Stimulated activated naive B cell treated with anti-CD40 and anti-IgM and Interleukin-4, amounts not matched to agents 10 μg/mL and 1 μg/mL and 100 μg/mL, for 72 hours (primary cell): ENCODE measurements around the gene TRA2B.
A peak's percentile ranks its signal among the peaks of the same experiment; 100 is the strongest.

Experiments used
- ATAC-seq, 2 donors: fragments of 150-1000 bp; cut with Tn5 transposase; replicated peaks; 2 replicates each; pipeline ENCODE4 v1.10.0; 2021; ENCODE audit warnings: moderate library complexity in 1 of 2
- DNase-seq: peaks from one replicate; pipeline ENCODE4 v3.0.0; 2021
- H3K27ac Mint-ChIP-seq: one replicate; pipeline ENCODE4 v1.8.0; 2022; ENCODE audit warnings: mild to moderate bottlenecking, mixed read lengths
- H3K27me3 Mint-ChIP-seq, 2 donors: one replicate each; pipeline ENCODE4 v1.8.0; 2022; ENCODE audit warnings: mixed read lengths in 2 of 2
- H3K36me3 Mint-ChIP-seq, 2 donors: one replicate each; pipeline ENCODE4 v1.8.0; 2022; ENCODE audit warnings: mixed read lengths in 2 of 2, mild to moderate bottlenecking in 1 of 2
- H3K4me1 Mint-ChIP-seq, 2 donors: one replicate each; pipeline ENCODE4 v1.8.0; 2022; ENCODE audit warnings: mixed read lengths in 2 of 2, mild to moderate bottlenecking in 1 of 2
- H3K4me3 Mint-ChIP-seq, 2 donors: one replicate each; pipeline ENCODE4 v1.8.0; 2022; ENCODE audit warnings: mild to moderate bottlenecking in 2 of 2, mixed read lengths in 2 of 2, moderate library complexity in 1 of 2
- H3K9me3 Mint-ChIP-seq, 2 donors: one replicate each; pipeline ENCODE4 v1.8.0; 2022; ENCODE audit warnings: mixed read lengths in 2 of 2, mild to moderate bottlenecking in 1 of 2

The TRA2B gene

DNA sequence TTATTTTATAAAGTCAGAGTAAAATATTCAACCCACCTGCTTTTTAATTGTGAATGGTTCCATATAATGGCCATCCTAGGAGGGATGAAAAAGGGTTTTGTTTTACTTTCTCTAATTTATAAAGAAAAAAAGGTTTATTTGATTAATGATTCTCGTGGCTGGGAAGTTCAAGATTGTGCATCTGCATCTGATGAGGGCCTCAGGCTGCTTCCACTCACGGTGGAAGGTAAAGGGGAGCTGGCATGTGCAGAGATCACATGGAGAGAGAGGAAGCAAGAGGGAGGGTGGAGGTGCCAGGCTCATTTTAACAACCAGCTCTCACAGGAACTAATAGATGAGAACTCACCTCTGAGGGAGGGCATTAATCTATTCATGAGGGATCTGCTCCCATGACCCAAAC, 27.7 kb upstream of the TRA2B start:
- Mint-ChIP-seq H3K36me3 (peaks cover 14 to 17% of the 10 kb centered on the region in 2 donors), H3K4me3 (no peak overlapping the region)
- no peak for ATAC-seq

DNA sequence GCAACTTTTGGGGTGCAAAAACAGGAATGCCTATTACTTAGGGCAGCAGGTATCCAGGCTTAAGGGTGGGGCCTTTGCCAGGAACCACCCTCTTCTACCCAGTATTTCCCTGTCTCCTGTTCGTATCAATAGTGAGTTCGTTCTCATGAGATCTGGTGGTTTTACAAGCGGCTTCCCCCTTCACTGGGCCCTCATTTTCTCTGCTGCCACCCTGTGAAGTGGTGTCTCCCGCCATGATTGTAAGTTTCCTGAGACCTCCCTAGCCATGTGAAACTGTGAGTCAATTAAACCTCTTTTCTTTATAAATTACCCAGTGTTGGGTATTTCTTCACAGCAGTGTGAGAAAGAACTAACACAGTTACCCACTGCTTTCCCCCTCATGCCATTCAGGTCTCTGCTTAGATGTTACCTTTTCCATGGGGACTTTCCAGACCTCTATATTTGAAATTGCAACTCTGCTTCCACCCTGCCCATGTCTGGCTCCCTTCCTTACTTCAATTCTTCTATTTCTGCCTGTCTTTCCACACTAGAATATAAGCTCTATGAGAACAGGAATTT, 23.9 kb upstream of the TRA2B start:
- H3K36me3 Mint-ChIP-seq: peaks cover 9 to 11% of the 10 kb centered on the region in 2 donors
- H3K9me3 Mint-ChIP-seq: peaks cover 4% of the 10 kb centered on the region in 2 donors
- no peaks in the 10 kb centered on the region for H3K4me1 Mint-ChIP-seq
- H3K27me3 Mint-ChIP-seq: peaks cover 14% of the 10 kb centered on the region in 2 donors
- DNase-seq (no peak), ATAC-seq (peak in 1 of 2 donors; percentile 68)
- no peak overlapping the region for H3K27ac Mint-ChIP-seq
- no peak overlapping the region for H3K4me3 Mint-ChIP-seq

More for the DNA sequence above, 27.7 kb upstream of the TRA2B start:
- H3K27ac Mint-ChIP-seq: no peak overlapping the region
- H3K4me1 Mint-ChIP-seq: no peaks in the 10 kb centered on the region
- no peaks in the 10 kb centered on the region for H3K27me3 Mint-ChIP-seq
- DNase-seq: no peak
- H3K9me3 Mint-ChIP-seq: peaks cover 4% of the 10 kb centered on the region in 2 donors

DNA sequence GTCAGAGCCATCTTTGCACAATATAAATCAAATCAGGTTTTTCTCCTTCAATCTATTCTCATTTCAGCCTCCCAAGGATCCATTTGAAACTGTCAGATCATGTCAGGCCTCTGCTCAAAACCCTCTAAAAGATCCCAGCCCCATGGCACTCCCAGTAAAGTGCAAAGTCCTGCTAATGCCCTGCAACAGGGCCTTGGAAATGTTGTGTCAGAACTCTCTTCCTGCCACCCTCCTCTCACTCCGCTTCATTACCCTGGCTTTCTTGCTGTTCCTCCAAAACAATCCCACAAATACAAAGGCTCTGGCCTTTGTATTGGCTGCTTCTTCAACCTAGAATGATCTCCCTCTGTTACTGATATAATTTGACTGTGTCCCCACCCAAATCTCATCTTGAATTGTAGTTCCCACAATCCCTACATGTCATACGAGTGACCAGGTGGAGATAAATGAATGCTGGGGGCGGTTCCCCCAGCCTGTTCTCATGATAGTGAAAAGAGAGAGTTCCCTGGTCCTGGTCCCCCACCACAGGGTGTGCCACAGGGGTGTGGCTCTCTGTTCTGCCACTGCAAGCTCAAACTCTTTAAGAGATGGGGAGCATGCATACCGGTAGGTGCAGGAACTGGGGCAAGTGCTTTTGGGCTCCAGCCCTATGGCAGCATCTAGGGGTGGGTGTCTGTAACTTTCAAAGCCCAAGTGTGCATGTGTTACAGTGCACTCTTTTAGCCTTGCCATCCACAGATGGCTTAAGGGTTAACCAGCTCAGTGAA, 22.9 kb upstream of the TRA2B start:
- DNase-seq (no peak), ATAC-seq (peak; percentile 27 to 53)
- Mint-ChIP-seq H3K9me3 (peaks cover 2 to 4% of the 10 kb centered on the region in 2 donors), H3K27ac (no peak overlapping the region), H3K4me3 (no peak overlapping the region), H3K36me3 (peaks cover 4 to 5% of the 10 kb centered on the region in 2 donors), H3K4me1 (no peaks in the 10 kb centered on the region), H3K27me3 (peaks cover 14 to 20% of the 10 kb centered on the region in 2 donors)

DNA sequence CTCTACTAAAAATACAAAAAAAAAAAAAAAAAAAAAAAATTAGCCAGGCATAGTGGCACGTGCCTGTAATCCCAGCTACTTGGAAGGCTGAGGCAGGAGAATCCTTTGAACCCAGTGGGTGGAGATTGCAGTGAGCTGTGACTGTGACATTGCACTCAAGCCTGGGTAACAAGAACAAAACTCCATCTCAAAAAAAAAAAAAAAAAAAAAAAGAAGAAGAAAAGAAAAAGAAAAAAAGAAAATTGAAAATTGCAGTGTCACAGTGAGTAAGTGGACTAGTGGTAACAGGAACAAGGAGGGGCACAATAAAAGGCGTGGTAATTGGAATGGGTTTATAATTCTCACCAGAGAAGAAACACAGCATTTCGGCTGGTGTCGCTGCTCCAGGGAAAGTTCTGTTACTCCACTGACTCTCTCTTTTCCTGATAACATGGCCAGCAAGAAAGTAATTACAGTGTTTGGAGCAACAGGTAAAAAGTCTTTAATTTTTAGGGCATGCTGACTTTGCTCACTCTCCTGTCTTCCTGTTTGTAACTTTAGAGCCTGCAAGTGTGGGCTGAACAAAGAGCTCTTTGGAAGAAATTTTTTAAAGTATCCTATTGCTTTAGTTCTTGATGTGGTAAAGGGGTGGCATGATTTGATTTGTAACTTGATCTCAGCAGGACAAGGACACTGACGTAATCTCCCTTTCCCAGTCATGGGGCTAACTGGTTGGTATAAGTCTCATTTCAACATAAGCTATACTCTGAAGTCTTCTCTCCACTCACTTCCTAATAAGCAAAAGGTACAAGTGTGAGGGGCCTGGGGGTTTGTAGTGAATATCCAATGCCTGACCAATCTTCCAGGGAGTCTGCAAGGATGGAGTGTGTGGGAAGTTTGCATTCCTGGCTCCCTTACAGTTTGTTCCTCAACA, 22.1 kb upstream of the TRA2B start:
- Mint-ChIP-seq H3K27ac (peak overlapping the region; percentile 14), H3K9me3 (no peaks in the 10 kb centered on the region), H3K27me3 (peaks cover 14 to 20% of the 10 kb centered on the region in 2 donors), H3K36me3 (peaks cover 0 to 3% of the 10 kb centered on the region in 2 donors), H3K4me3 (no peak overlapping the region), H3K4me1 (no peaks in the 10 kb centered on the region)
- ATAC-seq (peak; percentile 51 to 69), DNase-seq (no peak)

DNA sequence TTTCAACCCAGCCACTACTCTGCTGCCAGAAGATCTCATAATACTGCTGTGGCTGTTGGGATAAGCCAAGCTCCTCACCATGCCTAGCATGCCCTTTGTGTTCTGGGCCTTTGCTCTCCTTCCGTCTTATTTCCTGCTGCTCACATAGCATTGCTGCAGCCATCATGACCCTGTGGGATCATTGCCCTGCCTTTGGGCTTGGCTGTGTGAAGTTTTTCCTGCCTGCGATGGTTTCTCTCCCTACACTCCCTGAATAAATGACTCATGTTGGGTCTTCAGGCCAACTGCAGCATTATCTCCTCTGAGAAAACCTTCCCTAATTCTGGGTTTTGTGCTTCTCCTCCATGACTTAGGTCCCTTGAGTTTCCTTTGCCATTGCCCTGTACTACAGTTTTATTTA, 20.8 kb upstream of the TRA2B start:
- H3K27ac Mint-ChIP-seq: peak overlapping the region; percentile 53
- no peaks in the 10 kb centered on the region for H3K36me3 Mint-ChIP-seq
- H3K4me3 Mint-ChIP-seq: no peak overlapping the region
- ATAC-seq: no peak
- H3K4me1 Mint-ChIP-seq: no peaks in the 10 kb centered on the region
- peaks cover 14 to 20% of the 10 kb centered on the region in 2 donors for H3K27me3 Mint-ChIP-seq
- no peaks in the 10 kb centered on the region for H3K9me3 Mint-ChIP-seq
- DNase-seq: no peak

DNA sequence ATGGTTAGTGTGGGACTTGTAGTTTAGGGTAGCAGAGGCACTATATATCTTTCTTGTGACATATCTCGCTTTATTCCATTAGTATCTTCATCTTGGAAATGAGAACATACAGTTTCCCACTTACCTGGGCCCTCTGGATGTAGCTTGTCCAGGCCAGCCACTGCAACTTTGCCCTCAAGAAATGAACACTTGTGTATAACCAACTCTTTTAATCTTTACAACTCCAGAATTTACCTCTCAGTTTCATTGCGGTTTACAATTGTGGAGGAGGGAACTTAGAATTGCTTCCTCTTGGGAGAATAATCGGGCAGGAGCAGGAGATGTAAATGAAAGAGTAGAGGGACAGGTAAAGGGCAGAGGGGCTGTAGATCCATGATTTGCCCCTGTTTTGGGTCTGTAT, 18.4 kb upstream of the TRA2B start:
- ATAC-seq (no peak), DNase-seq (no peak)
- H3K9me3 Mint-ChIP-seq: peaks cover 0 to 2% of the 10 kb centered on the region in 2 donors
- no peak overlapping the region for H3K27ac Mint-ChIP-seq
- H3K4me3 Mint-ChIP-seq: no peak overlapping the region
- no peaks in the 10 kb centered on the region for H3K36me3 Mint-ChIP-seq
- no peaks in the 10 kb centered on the region for H3K4me1 Mint-ChIP-seq
- H3K27me3 Mint-ChIP-seq: peaks cover 28 to 35% of the 10 kb centered on the region in 2 donors

DNA sequence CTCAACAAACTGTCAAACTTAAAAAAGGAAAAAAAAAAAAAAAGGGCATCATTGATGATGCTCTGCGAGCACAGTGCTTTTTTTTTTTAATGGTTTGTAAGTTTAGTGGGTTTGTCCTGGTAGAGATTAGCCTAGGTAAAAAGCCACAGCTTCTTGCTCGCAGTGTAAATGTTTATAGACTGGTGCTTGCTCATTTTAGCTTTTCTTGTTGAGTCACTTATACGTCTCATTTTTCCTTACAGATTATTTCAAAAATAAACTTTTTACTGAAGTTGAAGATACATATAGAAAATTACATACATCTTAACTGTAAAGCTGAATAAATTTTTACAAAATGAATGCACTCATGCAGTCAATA, 16.5 kb upstream of the TRA2B start:
- no peak for ATAC-seq
- H3K27ac Mint-ChIP-seq: no peak overlapping the region
- H3K4me1 Mint-ChIP-seq: no peaks in the 10 kb centered on the region
- peaks cover 0 to 2% of the 10 kb centered on the region in 2 donors for H3K9me3 Mint-ChIP-seq
- DNase-seq: no peak
- no peak overlapping the region for H3K4me3 Mint-ChIP-seq
- H3K27me3 Mint-ChIP-seq: peaks cover 35 to 39% of the 10 kb centered on the region in 2 donors
- no peaks in the 10 kb centered on the region for H3K36me3 Mint-ChIP-seq

DNA sequence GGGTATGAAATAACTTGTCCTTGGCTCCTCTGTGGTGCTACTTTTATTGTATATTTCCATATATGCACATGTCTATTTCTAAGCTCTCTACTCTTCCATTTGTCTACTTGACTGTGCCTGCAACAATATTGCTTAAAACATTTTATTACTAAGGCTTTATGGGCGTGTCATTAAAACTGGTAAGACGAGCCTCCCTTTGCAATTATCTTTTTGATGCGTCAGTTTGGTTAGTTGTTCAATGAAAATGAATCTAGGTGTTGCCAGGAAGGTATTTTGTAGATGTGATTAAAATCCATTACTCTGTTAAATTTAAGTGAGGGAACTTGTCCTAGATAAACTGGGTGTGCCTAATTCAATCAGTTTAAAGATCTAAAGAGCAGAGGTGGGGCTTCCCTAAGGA, 12.9 kb upstream of the TRA2B start:
- Mint-ChIP-seq H3K27ac (no peak overlapping the region), H3K27me3 (peaks cover 21 to 33% of the 10 kb centered on the region in 2 donors), H3K36me3 (no peaks in the 10 kb centered on the region)

DNA sequence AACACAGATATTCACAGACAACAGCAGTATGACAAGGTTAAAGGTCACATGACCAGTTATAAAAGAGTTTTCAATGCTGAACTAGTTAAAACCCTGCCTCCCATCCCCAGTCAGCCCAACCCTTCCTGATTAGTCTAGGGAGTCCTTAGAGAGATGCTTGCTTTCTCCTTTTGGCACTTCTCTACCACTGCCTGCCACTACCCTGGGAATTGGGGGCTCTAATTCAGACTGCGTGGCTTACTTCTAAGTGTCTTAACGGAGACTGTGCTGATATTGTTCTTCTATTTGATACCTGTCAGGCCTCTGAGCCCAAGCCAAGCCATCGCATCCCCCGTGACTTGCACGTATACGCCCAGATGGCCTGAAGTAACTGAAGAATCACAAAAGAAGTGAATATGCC, 11.7 kb upstream of the TRA2B start:
- ATAC-seq (no peak), DNase-seq (no peak)
- Mint-ChIP-seq H3K36me3 (no peaks in the 10 kb centered on the region), H3K4me1 (no peaks in the 10 kb centered on the region), H3K27ac (no peak overlapping the region), H3K27me3 (peaks cover 21 to 33% of the 10 kb centered on the region in 2 donors), H3K9me3 (peaks cover 0 to 2% of the 10 kb centered on the region in 2 donors), H3K4me3 (no peak overlapping the region)

More for the DNA sequence above, 12.9 kb upstream of the TRA2B start:
- no peaks in the 10 kb centered on the region for H3K4me1 Mint-ChIP-seq
- ATAC-seq (no peak), DNase-seq (no peak)
- no peak overlapping the region for H3K4me3 Mint-ChIP-seq
- peaks cover 0 to 2% of the 10 kb centered on the region in 2 donors for H3K9me3 Mint-ChIP-seq

DNA sequence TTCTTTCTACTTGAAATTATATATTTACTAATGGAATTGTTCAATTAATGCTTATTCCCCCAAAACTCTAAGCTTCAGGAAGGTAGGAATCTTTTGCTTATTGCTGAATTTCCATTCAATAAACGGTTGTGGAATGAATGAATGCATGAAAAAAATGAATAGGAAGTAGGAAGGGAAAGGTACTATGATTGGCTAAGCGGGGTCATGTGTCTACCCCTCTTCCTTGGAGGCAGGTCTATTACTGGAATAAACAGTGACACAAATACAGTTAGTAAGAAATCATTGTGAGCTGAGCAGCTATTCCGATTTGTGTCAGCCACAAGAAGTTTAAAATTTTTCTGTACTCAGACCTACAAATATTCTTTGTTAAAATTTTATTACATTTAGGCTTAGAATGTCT, 10.5 kb upstream of the TRA2B start:
- H3K4me3 Mint-ChIP-seq: no peak overlapping the region
- peaks cover 18 to 33% of the 10 kb centered on the region in 2 donors for H3K27me3 Mint-ChIP-seq

DNA sequence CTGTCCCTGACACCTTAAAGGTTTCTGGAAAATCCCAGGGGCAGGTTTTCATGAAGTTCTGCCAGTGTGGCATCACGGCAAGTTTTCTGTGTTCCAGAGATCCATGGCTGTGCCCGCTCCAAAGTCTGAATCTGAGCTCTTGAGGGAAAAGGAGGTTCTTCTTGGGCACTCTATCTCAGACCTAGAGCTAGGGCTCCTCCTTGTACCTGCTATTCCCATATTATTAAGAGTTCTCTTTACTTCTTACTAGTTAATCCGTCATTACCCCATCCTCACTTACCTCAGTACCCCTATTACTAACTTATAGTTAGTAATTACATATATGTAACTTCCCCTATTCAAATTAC, 5.9 kb upstream of the TRA2B start:
- no peaks in the 10 kb centered on the region for H3K36me3 Mint-ChIP-seq
- peak; percentile 37 to 38 for ATAC-seq
- H3K27me3 Mint-ChIP-seq: peaks cover 0 to 14% of the 10 kb centered on the region in 2 donors
- H3K9me3 Mint-ChIP-seq: no peaks in the 10 kb centered on the region
- no peak overlapping the region for H3K27ac Mint-ChIP-seq
- DNase-seq: no peak
- peaks cover 11 to 17% of the 10 kb centered on the region in 2 donors for H3K4me1 Mint-ChIP-seq
- peak overlapping the region in 1 of 2 donors; percentile 79 for H3K4me3 Mint-ChIP-seq

More for the DNA sequence above, 10.5 kb upstream of the TRA2B start:
- ATAC-seq: no peak
- peaks cover 0 to 2% of the 10 kb centered on the region in 2 donors for H3K9me3 Mint-ChIP-seq
- DNase-seq: no peak
- H3K36me3 Mint-ChIP-seq: no peaks in the 10 kb centered on the region
- peaks cover 7 to 10% of the 10 kb centered on the region in 2 donors for H3K4me1 Mint-ChIP-seq
- H3K27ac Mint-ChIP-seq: no peak overlapping the region

DNA sequence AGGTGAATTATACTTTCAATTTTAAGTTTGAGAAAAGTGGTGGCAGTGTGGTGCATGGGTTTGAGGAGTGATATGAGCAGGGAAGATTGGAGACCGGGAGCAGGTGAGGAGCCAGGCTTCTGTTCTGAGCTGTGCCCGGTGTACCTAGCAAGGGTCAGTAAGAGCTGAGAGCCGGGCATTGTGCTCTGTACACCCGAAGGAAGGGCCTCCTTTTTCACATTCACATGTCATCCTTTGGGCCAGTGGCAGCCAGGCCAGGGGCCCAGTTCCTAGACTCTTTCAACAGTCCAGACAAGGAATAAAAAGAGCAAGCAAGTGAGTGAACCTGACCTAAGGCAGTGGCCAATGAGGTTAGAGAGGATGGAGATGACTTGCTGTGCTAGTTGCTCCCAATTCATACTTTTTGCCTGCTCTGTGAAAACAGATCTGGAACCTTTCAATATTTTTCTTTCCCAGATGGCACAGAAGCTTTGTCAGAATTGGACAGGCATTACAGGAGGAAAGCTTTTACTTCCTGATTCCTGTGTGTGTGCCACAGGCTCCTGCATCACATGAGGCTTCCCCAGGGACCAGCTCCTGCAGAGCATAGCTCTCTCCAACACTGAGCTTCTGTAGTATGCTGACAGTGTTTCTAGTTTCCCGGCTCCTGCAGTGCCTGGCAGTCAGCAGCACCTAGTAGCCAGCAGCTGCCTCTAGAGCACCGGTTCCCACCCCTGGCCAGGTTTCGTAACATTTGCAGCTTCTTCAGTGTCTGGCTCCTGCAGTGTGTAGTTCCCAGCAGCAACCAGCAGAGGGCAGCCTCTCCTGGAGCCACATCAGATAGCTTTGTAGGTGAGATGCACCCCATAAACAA, 5.3 kb upstream of the TRA2B start:
- peak; percentile 75 for DNase-seq
- Mint-ChIP-seq H3K27ac (peak overlapping the region; percentile 68), H3K36me3 (peaks cover 0 to 2% of the 10 kb centered on the region in 2 donors), H3K27me3 (peaks cover 0 to 14% of the 10 kb centered on the region in 2 donors), H3K4me3 (peak overlapping the region; percentile 78 to 79), H3K9me3 (peaks cover 0 to 3% of the 10 kb centered on the region in 2 donors), H3K4me1 (peaks cover 13 to 21% of the 10 kb centered on the region in 2 donors)
- peak; percentile 93 to 94 for ATAC-seq

DNA sequence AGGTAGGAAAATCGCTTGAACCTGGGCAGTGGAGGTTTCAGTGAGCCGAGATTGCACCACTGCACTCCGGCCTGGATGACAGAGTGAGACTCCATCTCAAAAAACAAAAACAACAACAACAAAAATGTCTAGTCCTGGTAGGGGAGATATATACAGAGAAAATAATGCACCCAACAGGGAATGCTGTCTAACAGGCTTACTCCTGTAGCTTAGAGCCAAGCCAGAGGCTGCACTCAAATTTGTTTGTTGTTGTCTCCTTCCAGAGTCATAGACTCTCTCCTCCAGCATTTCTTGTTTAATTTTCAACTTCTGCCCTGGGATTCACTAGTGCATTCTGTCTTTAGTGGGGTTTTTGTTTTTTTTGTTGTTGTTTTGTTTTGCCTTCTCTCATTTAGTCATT, 4.6 kb upstream of the TRA2B start:
- DNase-seq: no peak
- Mint-ChIP-seq H3K36me3 (peaks cover 4 to 10% of the 10 kb centered on the region in 2 donors), H3K9me3 (peaks cover 0 to 3% of the 10 kb centered on the region in 2 donors), H3K4me1 (peaks cover 18 to 25% of the 10 kb centered on the region in 2 donors), H3K4me3 (no peak overlapping the region), H3K27me3 (peaks cover 0 to 11% of the 10 kb centered on the region in 2 donors), H3K27ac (peak overlapping the region; percentile 0)
- ATAC-seq: no peak
